ENCODE data around the gene ZFP62. TPM values are rescaled to one million over a fixed set of nuclear protein-coding genes. Genes with fewer than 3 reads are reported as not detected.
A peak's percentile ranks its signal among the peaks of the same experiment; 100 is the strongest.

The ZFP62 gene
- total RNA-seq, 4 donors from 2014 or later, result 8.5 to 43.6 (median 34.6) TPM

DNA sequence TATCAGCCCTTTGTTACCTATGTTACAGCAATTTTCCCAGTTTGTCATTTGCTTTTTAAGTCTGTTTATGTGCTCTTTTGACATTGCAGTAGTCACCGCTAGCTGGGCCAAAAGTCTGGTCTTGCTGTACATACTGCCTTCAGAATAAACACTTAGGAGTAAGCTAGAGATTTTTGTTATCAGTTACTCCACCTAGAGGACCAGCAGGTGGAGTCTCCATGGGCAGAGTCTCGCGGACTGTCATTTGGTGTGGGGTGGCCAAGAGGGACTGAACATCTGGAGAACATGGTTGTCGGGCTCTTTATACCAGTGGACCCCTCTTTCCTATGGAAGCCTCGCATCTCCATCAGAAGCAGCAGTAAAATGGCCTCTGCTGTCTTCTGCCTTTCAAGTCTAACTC lies 47.7 kb downstream of the ZFP62 start:
- Histone ChIP-seq H3K27me3 (no peaks in the 10 kb centered on the region), H3K9me3 (no peaks in the 10 kb centered on the region), H3K4me3 (no peak overlapping the region), H3K4me1 (peaks cover 10% of the 10 kb centered on the region in 2 donors), H3K36me3 (no peaks in the 10 kb centered on the region), H3K27ac (peak overlapping the region; percentile 76 to 81)
- no peak for DNase-seq
- intact Hi-C loops (cut with DNase I; ENCODE audit: low total_unique reads), result no loop called here
- TF ChIP-seq POLR2A (IDR thresholded peaks at IDR 0.05), result no peak
- TF ChIP-seq, protein P1, sequence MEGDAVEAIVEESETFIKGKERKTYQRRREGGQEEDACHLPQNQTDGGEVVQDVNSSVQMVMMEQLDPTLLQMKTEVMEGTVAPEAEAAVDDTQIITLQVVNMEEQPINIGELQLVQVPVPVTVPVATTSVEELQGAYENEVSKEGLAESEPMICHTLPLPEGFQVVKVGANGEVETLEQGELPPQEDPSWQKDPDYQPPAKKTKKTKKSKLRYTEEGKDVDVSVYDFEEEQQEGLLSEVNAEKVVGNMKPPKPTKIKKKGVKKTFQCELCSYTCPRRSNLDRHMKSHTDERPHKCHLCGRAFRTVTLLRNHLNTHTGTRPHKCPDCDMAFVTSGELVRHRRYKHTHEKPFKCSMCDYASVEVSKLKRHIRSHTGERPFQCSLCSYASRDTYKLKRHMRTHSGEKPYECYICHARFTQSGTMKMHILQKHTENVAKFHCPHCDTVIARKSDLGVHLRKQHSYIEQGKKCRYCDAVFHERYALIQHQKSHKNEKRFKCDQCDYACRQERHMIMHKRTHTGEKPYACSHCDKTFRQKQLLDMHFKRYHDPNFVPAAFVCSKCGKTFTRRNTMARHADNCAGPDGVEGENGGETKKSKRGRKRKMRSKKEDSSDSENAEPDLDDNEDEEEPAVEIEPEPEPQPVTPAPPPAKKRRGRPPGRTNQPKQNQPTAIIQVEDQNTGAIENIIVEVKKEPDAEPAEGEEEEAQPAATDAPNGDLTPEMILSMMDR (IDR thresholded peaks at IDR 0.05), result no peak

DNA sequence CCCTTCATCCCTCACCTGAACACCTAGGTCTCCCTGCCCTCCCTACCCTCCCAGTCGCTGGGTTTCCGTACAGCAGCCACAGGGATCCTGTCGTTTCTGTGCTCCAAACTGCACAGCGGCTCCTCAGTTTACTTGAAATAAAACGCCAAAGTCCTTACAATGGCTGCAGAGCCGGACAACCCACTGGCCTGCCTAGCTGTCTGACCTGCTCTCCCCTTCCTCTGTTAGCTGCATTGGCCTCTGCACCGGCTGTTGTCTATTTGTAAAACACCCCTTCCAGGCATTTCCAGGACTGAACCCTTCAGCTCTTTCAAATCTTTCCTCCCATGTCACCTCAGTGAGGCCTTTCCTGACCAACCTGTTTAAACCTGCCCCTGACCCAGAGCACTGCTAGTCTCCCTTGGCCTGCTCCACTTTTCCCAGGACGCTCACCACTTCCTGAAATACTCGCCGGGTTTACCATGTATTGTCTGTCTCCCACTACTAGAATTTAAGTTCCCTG lies 49.4 kb downstream of the ZFP62 start:
- no peaks in the 10 kb centered on the region for H3K36me3 ChIP-seq
- DNase-seq, result no peak
- H3K9me3 ChIP-seq, result no peaks in the 10 kb centered on the region
- H3K4me1 ChIP-seq, result peaks cover 0 to 17% of the 10 kb centered on the region in 2 donors
- no peak for TF ChIP-seq POLR2A (IDR thresholded peaks at IDR 0.05)
- TF ChIP-seq, protein P1 (IDR thresholded peaks at IDR 0.05), result no peak
- no peaks in the 10 kb centered on the region for H3K27me3 ChIP-seq
- peak overlapping the region; percentile 95 to 99 for H3K27ac ChIP-seq
- peak overlapping the region in 1 of 2 donors; percentile 80 for H3K4me3 ChIP-seq
- intact Hi-C loops (cut with DNase I; ENCODE audit: low total_unique reads), result no loop called here

GRCh38 chr5:180810959-180811622 lies 50.0 kb downstream of the ZFP62 start:
- TF ChIP-seq, protein P1 (IDR thresholded peaks at IDR 0.05), result no peak
- TF ChIP-seq POLR2A (IDR thresholded peaks at IDR 0.05), result no peak
- Histone ChIP-seq H3K4me1 (peaks cover 0 to 17% of the 10 kb centered on the region in 2 donors), H3K9me3 (no peaks in the 10 kb centered on the region), H3K27ac (peak overlapping the region; percentile 95 to 99), H3K36me3 (no peaks in the 10 kb centered on the region), H3K4me3 (peak overlapping the region; percentile 73 to 80), H3K27me3 (no peaks in the 10 kb centered on the region)
- intact Hi-C loops (cut with DNase I; ENCODE audit: low total_unique reads), result no loop called here
- DNase-seq, result no peak

- intact Hi-C loops (cut with DNase I; ENCODE audit: low total_unique reads), result no loop called here
- H3K27ac ChIP-seq, result peak overlapping the region; percentile 95 to 99
- peaks cover 0 to 17% of the 10 kb centered on the region in 2 donors for H3K4me1 ChIP-seq
- H3K4me3 ChIP-seq, result peak overlapping the region; percentile 73 to 80
- peak; percentile 97 to 98 for DNase-seq
- no peaks in the 10 kb centered on the region for H3K27me3 ChIP-seq
- no peaks in the 10 kb centered on the region for H3K36me3 ChIP-seq
- H3K9me3 ChIP-seq, result no peaks in the 10 kb centered on the region
- TF ChIP-seq, protein P1 (IDR thresholded peaks at IDR 0.05), result peak in 1 of 4 experiments; percentile 9
- TF ChIP-seq POLR2A (IDR thresholded peaks at IDR 0.05), result peak; percentile 82 to 89
Measured at GRCh38 chr5:180810210-180810958, 50.7 kb downstream of the ZFP62 start.

Measured in uterus (tissue), 4 donors.